NCI-H748 (cell line): ENCODE results near the gene EDA.
A peak's percentile ranks its signal among the peaks of the same experiment; 100 is the strongest.

Source experiments
- DNase-seq: peaks from one replicate; lab custom pipeline; 2025; ENCODE audit not compliant: unreplicated experiment; lab: John Stamatoyannopoulos, UW

EDA gene

DNA sequence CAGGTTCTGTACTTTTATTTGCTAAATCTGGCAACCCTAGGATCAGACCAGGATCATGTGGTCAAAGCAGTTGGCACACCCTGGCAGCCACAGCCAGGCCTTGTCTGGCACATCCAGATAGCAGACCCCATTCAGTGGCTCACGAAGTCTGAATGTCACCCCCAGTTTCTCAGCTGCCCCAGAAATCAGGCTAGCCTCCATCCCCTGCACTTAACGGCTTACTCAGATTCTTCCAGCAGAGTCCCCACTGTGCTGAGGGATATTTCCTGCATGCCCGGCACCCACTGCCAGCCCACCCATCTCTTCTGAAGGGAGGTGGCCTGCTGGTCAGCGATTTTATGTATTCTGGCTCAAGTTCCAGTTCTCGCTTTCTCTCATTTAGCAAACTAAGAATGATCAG lies 438.5 kb downstream of the EDA start:
- DNase-seq = no peak

DNA sequence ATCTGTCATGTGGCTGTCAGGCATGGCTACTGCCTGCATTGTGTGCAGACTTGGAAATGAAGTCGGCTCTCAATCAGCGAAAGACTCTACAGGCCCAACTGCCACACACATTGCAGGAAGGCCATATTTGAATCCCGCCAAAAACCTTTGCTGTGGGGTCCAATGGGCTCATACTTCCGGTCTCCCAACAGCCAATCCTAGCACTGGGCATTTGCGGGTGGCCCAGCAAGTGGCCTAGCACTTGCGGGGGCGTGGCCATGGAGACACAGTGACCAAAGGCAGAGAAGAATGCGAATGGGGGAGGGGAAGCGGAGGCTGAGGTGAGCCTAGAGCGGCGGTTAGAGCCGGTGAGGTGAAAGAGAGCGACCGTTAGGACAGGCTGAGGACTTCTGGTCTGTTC lies 446.2 kb downstream of the EDA start, which contains the start of gene OTUD6A:
Gene OTUD6A (plus strand): TSS at position 382 of the 400 bp plus-strand sequence. CDS start 68 bp downstream, outside the sequence.
- no peak for DNase-seq

DNA sequence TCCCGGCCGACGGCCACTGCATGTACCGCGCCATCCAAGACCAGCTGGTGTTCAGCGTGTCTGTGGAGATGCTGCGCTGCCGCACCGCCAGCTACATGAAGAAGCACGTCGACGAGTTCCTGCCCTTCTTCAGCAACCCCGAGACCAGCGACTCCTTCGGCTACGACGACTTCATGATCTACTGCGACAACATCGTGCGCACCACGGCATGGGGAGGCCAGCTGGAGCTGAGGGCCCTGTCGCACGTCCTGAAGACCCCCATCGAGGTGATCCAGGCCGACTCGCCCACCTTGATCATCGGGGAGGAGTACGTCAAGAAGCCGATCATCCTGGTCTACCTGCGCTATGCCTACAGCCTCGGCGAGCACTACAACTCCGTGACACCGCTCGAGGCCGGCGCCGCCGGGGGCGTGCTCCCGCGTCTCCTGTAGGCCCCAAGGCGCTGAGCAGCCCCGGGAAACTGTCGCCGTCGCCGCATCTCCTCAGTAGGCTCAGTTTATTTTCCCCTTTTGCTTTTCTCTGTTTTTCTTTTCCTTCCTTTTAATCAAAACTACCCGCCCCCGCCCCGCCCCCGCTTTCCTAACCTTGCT lies 447.1 kb downstream of the EDA start:
- no peak for DNase-seq

DNA sequence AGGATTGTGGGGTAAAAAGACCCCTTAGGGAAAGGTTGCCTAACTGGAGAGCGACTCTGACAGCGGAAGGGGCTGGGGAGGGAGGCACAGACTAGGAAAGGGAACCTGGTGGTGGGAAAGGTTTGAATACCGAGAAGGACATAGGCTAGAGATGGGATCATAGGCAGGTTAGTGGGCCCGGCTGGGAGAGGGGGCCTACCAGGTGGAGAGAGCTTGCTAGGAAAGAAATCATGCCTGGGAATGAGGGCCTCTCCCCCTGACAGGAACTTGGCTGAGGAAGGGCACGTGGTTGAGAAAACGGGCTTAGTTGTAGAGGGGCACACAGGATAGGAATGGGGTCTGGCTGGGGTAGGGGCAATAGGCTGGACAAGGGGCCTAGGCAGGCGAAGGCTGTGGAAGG lies 450.7 kb downstream of the EDA start:
- no peak for DNase-seq

DNA sequence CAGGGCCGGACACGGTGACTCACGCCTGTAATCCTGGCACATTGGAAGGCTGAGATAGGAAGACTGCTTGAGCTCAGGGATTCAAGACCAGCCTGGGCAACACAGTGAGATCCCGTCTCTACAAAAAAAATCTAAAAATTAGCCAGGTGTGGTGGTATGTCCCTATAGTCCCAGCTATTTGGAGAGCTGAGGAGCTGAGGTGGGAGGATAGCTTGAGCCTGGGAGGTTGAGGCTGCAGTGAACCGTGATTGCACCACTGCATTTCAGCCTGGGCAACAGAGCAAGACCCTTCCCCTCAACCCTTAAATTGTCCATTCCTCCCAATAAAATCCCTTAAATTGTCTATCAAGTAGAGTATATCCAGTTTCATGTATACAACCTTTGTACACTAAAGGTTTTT lies 463.4 kb downstream of the EDA start:
- no peak for DNase-seq

DNA sequence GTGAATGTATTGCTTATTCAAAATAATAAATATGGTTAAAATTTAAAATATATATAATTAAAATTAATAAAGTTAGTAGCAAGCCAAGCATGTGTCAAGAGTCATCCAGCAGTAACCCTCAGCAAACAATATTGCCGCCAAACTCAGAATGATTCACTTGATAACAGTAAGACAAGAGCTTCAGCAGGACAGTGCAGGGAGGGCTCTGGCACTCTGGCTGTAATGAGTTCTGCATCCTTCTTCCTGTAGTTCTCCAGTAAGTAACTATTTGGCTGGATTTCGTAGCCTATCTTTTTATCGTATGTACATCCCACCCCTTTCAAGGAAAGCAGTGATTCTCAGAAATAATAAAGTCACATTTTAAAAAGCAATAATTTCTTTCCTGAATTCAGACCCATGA lies 464.0 kb downstream of the EDA start:
- no peak for DNase-seq

DNA sequence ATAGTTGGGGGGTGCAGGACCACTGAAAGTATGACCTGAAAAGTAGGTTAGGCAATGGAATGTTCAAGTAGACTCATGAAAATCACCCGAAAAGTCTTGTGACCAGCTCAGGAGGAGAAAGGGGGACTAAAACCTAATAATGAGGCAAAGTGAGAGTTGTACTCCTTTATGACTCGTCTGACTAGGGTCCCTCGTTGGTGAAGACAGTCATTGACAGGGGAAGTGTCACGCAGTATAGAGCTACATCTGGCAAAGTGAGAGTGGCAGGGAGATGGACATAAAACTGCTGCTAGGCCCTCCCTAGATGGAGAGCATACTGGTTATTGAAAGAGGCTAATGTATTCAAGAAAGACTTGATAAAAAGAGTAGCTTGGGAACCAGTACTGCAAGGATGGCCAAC lies 466.8 kb downstream of the EDA start:
- DNase-seq = no peak

DNA sequence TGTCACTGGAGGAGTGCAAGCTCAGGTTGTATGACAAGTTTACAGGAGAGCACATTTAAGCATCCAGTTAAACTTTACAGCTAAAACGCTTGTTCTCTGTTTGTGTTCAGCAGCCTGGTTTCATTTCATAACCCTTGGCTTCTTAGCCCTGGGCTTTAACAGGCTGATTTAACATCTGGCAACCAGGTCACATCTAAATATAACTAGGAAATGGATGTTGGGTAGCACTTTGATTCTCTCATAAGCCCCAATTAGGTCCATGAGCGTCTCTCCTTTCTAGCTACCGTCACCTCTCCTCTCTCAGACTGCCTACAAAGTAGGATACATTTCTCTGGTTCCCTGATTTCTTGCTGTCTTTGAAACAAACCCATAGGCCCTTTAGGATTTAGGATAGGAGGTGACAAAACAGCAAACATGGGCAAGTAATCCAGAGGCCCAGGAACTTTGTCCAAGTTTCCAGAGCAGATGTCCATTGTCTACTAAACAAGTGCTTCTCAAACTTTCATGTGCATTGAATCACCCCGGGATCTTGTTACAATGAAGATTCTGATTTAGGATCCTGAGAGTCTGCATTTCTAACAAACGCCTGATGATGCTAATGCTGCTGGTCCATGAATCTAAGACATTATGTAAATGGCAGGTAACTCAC lies 468.8 kb downstream of the EDA start:
- no peak for DNase-seq

DNA sequence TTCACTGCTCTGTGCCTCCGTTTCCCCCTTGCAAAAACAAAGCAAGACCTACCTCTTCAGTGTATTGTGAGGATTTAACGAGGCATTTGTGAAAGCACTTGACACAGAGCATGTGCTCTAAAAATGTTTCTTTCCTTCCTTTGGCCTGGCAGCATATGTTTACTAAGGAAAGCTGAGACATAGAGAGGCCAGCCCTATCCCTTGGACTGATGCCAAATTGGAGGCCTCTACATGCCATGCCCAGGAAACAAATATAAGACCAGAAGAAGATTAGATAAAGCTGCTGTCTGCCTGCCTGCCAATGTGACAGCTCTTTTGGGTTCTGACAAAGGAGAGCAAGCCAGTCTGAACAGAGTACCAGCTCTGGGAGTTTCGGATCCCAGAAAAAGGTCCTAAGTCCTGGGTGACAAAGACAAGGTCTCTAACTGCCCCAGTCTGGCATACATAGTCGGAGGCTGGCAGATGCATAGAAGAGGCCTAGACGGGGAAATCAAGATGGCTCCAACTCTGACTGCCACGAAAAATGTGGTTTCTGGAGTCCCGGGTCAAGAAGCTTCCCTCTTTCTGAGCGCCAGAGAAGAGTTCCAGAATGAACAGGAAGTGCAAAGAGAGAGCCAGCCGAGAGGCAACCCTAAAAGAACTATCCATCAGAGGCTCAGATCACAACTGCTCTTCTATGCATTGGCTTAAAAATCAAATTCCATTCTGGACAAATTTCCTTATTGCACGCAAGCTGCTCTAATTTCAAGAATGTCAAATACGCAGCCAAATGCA lies 472.1 kb downstream of the EDA start:
- DNase-seq = peak; percentile 30

DNA sequence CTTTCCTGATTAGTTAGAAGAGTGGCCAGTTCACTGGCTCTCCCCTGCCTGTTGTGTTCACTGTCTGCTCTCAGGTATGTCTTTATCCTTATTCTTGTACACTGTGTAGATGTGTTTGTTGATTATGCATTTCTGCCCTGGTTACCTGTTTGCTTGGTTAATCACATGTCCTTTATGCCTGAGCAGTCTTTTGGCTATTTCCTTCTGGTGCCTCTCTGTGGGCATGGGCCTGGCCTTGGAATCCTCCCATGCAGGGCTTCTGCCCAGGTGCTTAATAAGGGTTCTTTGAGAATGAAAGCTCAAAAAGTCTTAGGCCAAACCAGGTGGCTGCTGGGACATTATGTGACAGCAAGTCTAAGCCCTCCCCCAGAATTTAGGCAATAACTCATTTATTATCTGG lies 472.8 kb downstream of the EDA start:
- DNase-seq = no peak
